Subcutaneous adipose tissue (tissue), 4 donors: ENCODE measurements around the gene IFITM2. TPM values are rescaled to one million over a fixed set of nuclear protein-coding genes. Genes with fewer than 3 reads are reported as not detected.

Source experiments
- small RNA-seq: library from RNA; depleted of rRNA; stranded (forward); fragments of <200 nt; gene quantifications from one replicate; pipeline ENCODE3, GENCODE V24; 2016
- total RNA-seq, 4 donors: library from RNA; depleted of rRNA; stranded (reverse); fragments of >200 nt; gene quantifications; one replicate each; pipeline ENCODE4 v1.1.0, GENCODE V29; 2016
- TF ChIP-seq, protein P1 (sequence below): fragments of 450-650 bp; IDR thresholded peaks from one replicate; pipeline ENCODE4 v1.5.1; 2016; ENCODE audit warnings: low read depth, mild to moderate bottlenecking, control low read depth, antibody characterized with exemption, moderate library complexity

IFITM2 gene
- total RNA-seq, 4 donors from 2014 or later = 116 to 171 (median 144) TPM

DNA sequence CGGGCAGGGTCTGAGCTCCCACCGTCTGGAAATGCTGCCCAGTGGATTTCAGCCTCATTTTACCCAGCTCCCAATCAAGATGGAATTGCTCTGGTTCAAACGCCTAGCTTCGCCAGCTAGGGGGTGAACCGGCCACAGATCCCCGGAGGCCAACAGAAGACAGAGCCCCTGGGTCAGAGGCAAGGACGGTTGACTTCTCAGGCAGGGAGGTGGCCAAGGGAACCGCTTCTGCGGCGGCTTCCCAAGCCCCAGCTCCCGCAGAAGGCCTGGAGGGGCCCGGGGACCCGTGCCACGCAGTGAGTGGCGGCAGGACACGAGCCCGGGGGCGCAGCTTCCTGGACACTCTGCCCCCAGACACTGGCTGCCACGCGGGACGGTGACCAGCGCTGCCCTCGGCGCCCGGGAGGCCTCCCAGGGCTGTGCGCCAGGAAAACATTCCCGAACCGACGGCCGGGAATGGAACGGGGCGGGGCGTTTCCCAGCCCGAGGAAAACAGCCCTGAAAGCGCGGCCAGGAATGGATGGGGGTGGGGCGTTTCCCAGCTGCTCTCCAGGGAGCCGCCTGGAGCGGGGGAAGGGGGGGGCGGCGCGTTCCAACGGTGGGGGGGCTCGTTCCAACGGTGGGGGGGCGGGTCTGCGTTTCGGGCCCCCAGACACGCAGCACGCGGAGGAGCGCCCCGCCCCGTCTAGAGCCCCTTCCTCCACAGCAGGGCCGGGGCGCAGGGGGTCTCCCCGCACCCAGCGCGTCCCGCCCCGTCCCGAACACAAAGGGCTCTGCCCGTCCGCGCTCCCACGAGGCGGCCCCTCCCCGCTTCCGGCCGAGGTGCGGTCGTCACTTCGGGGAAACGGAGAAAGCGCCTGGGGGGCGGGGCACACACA is 48.2 kb downstream of the IFITM2 start:
- TF ChIP-seq, protein P1, sequence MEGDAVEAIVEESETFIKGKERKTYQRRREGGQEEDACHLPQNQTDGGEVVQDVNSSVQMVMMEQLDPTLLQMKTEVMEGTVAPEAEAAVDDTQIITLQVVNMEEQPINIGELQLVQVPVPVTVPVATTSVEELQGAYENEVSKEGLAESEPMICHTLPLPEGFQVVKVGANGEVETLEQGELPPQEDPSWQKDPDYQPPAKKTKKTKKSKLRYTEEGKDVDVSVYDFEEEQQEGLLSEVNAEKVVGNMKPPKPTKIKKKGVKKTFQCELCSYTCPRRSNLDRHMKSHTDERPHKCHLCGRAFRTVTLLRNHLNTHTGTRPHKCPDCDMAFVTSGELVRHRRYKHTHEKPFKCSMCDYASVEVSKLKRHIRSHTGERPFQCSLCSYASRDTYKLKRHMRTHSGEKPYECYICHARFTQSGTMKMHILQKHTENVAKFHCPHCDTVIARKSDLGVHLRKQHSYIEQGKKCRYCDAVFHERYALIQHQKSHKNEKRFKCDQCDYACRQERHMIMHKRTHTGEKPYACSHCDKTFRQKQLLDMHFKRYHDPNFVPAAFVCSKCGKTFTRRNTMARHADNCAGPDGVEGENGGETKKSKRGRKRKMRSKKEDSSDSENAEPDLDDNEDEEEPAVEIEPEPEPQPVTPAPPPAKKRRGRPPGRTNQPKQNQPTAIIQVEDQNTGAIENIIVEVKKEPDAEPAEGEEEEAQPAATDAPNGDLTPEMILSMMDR = no peak

DNA sequence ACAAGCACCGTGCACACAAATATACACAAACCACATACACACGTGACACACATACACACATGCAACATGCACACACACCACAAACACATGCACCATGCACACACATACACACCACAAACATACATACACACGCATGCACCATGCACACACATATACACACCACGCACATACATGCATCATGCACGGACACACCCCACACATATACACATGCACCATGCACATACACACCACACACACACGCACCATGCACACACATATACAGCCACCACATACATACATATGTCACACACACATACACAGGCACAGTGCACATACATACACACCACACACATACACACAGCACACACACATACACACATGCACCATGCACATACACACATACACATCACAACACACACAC is 49.0 kb downstream of the IFITM2 start:
- TF ChIP-seq, protein P1 = no peak

DNA sequence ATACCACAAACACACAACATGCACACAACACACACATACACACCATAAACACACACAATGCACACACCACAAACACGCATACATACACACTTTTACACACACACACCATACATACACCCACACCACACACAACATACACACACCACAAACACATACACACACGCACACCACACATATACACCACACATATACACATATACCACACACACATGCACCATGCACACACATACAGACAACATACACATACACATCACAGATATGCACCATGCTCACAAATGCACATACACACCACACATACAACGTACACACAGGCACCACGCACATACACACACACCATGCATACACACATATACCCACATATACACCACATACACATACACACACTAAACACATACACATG is 50.0 kb downstream of the IFITM2 start:
- TF ChIP-seq, protein P1 = no peak

DNA sequence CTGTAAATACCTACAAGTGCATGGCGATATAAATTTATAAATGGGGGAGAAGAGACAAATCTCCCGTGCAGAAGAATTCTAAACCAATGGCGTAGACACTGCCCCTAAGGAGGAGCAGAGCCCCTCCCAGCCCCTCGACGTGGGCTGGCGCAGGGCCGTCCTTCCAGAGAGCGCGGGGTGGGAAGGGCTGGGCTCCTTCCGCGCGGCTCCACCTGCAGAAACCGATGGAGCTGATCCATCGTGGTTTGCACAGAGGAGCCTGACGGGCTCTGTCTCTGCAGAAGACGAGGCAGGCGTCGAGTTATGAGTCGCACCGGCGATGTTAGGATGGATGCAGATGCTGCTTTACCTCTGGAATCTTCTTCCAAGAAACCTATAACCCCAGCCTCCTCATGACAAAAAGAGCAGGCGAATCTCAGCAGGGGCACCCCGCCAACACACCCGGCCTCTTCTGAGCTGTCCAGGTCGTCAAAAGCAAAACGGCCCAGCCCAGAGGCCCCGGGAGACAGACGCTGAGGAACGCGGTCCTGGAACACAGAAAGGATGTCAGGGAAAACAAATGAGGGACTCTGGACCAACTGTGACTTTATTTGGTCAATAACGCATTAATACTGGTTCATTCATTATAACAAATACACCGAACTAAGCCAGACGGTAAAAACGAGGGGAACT is 50.6 kb downstream of the IFITM2 start:
- TF ChIP-seq, protein P1 = no peak

Small RNAs within 50 kb of the gene (small RNA-seq; reads per million reads assigned to genes)
- not detected for gene AC136475.6

Other genes with a start within 250 kb of the IFITM2 start
- gene SCGB1C1, start 114.7 kb upstream of the IFITM2 start, total RNA-seq = not detected
- gene BET1L, start 100.4 kb upstream of the IFITM2 start, total RNA-seq = 10 to 100 TPM; 18.6 to 26.9 (median 23.2) TPM
- 100 to 1,000 TPM in 1 of 4 donors, 10 to 100 TPM in 3; 46.5 to 103 (median 67.1) TPM for gene RIC8A, start 100.1 kb upstream of the IFITM2 start, total RNA-seq
- gene SIRT3, start 71.5 kb upstream of the IFITM2 start, total RNA-seq = 10 to 100 TPM in 3 of 4 donors, 1 to 10 TPM in 1; 8.1 to 48.0 (median 14.7) TPM
- 100 to 1,000 TPM in 2 of 4 donors, 10 to 100 TPM in 2; 57.8 to 118 (median 93.8) TPM for gene PSMD13, start 70.8 kb upstream of the IFITM2 start, total RNA-seq
- 1 to 10 TPM in 1 of 4 donors, under 1 TPM in 2, not detected in 1; 0.19 to 1.9 (median 0.66) TPM for gene NLRP6, start 29.4 kb upstream of the IFITM2 start, total RNA-seq
- 10 to 100 TPM in 3 of 4 donors, 1 to 10 TPM in 1; 3.8 to 26.9 (median 12.5) TPM for gene PGGHG, start 18.7 kb upstream of the IFITM2 start, total RNA-seq
- gene IFITM5, start 8.3 kb upstream of the IFITM2 start, total RNA-seq = not detected
- 100 to 1,000 TPM; 123 to 199 (median 149) TPM for gene IFITM1, start 6.2 kb downstream of the IFITM2 start, total RNA-seq
- gene IFITM3, start 13.0 kb downstream of the IFITM2 start, total RNA-seq = 100 to 1,000 TPM; 141 to 257 (median 163) TPM
- gene B4GALNT4, start 61.7 kb downstream of the IFITM2 start, total RNA-seq = under 1 TPM in 1 of 4 donors, not detected in 3; 0.22 TPM
- 1 to 10 TPM in 2 of 4 donors, under 1 TPM in 2; 0.33 to 2.8 (median 1.3) TPM for gene PKP3, start 86.4 kb downstream of the IFITM2 start, total RNA-seq
- gene SIGIRR, start 107.2 kb downstream of the IFITM2 start, total RNA-seq = 10 to 100 TPM; 18.3 to 43.4 (median 38.0) TPM
- 1 to 10 TPM in 1 of 4 donors, under 1 TPM in 3; 0.44 to 1.5 (median 0.63) TPM for gene ANO9, start 134.2 kb downstream of the IFITM2 start, total RNA-seq
- 10 to 100 TPM; 19.1 to 77.6 (median 26.2) TPM for gene PTDSS2, start 142.5 kb downstream of the IFITM2 start, total RNA-seq
- gene RNH1, start 199.4 kb downstream of the IFITM2 start, total RNA-seq = 100 to 1,000 TPM; 108 to 290 (median 245) TPM
- gene HRAS, start 227.8 kb downstream of the IFITM2 start, total RNA-seq = 10 to 100 TPM; 33.7 to 53.3 (median 39.9) TPM
- gene LRRC56, start 229.7 kb downstream of the IFITM2 start, total RNA-seq = under 1 TPM in 1 of 4 donors, not detected in 3; 0.38 TPM